ENCODE measurements around the gene LY6G5C. TPM values are rescaled to one million over a fixed set of nuclear protein-coding genes. Genes with fewer than 3 reads are reported as not detected.

The LY6G5C gene
- total and polyA plus RNA-seq, 9 of the 15 experiments (the other 6 are each of a cell fraction or from before 2014, with no cell fraction given) = 0.10 to 0.67 (median 0.46) TPM; not detected in 4

- TF ChIP-seq, protein P1, sequence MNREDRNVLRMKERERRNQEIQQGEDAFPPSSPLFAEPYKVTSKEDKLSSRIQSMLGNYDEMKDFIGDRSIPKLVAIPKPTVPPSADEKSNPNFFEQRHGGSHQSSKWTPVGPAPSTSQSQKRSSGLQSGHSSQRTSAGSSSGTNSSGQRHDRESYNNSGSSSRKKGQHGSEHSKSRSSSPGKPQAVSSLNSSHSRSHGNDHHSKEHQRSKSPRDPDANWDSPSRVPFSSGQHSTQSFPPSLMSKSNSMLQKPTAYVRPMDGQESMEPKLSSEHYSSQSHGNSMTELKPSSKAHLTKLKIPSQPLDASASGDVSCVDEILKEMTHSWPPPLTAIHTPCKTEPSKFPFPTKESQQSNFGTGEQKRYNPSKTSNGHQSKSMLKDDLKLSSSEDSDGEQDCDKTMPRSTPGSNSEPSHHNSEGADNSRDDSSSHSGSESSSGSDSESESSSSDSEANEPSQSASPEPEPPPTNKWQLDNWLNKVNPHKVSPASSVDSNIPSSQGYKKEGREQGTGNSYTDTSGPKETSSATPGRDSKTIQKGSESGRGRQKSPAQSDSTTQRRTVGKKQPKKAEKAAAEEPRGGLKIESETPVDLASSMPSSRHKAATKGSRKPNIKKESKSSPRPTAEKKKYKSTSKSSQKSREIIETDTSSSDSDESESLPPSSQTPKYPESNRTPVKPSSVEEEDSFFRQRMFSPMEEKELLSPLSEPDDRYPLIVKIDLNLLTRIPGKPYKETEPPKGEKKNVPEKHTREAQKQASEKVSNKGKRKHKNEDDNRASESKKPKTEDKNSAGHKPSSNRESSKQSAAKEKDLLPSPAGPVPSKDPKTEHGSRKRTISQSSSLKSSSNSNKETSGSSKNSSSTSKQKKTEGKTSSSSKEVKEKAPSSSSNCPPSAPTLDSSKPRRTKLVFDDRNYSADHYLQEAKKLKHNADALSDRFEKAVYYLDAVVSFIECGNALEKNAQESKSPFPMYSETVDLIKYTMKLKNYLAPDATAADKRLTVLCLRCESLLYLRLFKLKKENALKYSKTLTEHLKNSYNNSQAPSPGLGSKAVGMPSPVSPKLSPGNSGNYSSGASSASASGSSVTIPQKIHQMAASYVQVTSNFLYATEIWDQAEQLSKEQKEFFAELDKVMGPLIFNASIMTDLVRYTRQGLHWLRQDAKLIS (CRISPR knock-in tag; IDR thresholded peaks at IDR 0.05) = no peak
- no peak for TF ChIP-seq HSF4 (CRISPR knock-in tag; IDR thresholded peaks at IDR 0.05; ENCODE audit: borderline replicate concordance)
- no peak for TF ChIP-seq RAD21 (CRISPR knock-in tag; conservative IDR thresholded peaks at IDR 0.05 in 1 of 2, IDR thresholded peaks at IDR 0.05 in 1 of 2)
- peak; percentile 60 for TF ChIP-seq REST (IDR thresholded peaks at IDR 0.05; ENCODE audit: borderline replicate concordance)
- no peak for TF ChIP-seq REST (CRISPR knock-in tag; IDR thresholded peaks at IDR 0.05; ENCODE audit: low read depth)
- no peak for TF ChIP-seq XRCC5 (IDR thresholded peaks at IDR 0.05; ENCODE audit: low read depth, low read length)
- TF ChIP-seq RBM34 (IDR thresholded peaks at IDR 0.05; ENCODE audit: borderline replicate concordance, insufficient read depth, low read length) = no peak
- TF ChIP-seq MTA2 (IDR thresholded peaks at IDR 0.05; ENCODE audit: low read depth) = no peak
- TF ChIP-seq CHCHD3 (CRISPR knock-in tag; IDR thresholded peaks at IDR 0.05) = no peak
- 0 out of 2 replicates have a peak, but pooled peaks have one; percentile 43 for TF ChIP-seq ZNF740 (CRISPR knock-in tag; IDR thresholded peaks at IDR 0.05)
- no peak for TF ChIP-seq ZNF740 (tag; IDR thresholded peaks at IDR 0.05)
- TF ChIP-seq, protein P2, sequence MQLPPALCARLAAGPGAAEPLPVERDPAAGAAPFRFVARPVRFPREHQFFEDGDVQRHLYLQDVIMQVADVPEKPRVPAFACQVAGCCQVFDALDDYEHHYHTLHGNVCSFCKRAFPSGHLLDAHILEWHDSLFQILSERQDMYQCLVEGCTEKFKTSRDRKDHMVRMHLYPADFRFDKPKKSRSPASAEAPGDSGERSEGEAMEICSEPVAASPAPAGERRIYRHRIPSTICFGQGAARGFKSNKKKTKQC (CRISPR knock-in tag; IDR thresholded peaks at IDR 0.05) = no peak
- TF ChIP-seq NONO (IDR thresholded peaks at IDR 0.05; ENCODE audit: low read depth in 2 of 2, low read length in 1 of 2) = no peak
These were observed 23.3 kb downstream of the LY6G5C start (continued) for GRCh38 chr6:31657406-31658157.
